CD1c-positive myeloid dendritic cell (primary cell): ENCODE results near the gene TTC16.
A peak's percentile ranks its signal among the peaks of the same experiment; 100 is the strongest.

Source experiments
- DNase-seq: peaks from one replicate; pipeline ENCODE4 v3.0.0-alpha.2; 2016; ENCODE audit errors: extremely low spot score

The TTC16 gene, protein sequence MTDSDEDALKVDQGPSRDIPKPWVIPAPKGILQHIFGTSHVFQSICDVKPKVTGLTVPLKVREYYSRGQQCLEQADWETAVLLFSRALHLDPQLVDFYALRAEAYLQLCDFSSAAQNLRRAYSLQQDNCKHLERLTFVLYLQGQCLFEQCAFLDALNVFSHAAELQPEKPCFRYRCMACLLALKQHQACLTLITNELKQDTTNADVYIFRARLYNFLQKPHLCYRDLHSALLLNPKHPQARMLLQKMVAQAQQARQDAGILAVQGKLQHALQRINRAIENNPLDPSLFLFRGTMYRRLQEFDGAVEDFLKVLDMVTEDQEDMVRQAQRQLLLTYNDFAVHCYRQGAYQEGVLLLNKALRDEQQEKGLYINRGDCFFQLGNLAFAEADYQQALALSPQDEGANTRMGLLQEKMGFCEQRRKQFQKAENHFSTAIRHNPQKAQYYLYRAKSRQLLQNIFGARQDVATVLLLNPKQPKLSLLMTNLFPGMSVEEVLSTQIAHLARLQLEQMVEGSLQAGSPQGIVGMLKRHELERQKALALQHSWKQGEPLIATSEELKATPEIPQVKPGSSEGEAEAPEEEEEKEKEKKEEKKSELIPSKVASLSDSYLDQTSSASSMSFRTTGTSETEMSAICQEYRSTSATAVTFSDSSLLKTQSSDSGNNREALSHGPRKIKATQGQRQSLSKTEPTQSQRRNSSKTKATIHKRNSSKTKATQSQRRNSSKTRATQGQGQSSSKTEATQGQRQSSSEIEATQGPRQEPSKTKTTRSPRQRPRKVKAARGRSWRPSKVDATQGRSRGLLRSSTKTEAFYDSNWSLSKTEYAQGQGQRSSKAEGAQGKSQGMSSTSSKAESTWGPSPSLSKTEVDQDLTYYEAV

DNA sequence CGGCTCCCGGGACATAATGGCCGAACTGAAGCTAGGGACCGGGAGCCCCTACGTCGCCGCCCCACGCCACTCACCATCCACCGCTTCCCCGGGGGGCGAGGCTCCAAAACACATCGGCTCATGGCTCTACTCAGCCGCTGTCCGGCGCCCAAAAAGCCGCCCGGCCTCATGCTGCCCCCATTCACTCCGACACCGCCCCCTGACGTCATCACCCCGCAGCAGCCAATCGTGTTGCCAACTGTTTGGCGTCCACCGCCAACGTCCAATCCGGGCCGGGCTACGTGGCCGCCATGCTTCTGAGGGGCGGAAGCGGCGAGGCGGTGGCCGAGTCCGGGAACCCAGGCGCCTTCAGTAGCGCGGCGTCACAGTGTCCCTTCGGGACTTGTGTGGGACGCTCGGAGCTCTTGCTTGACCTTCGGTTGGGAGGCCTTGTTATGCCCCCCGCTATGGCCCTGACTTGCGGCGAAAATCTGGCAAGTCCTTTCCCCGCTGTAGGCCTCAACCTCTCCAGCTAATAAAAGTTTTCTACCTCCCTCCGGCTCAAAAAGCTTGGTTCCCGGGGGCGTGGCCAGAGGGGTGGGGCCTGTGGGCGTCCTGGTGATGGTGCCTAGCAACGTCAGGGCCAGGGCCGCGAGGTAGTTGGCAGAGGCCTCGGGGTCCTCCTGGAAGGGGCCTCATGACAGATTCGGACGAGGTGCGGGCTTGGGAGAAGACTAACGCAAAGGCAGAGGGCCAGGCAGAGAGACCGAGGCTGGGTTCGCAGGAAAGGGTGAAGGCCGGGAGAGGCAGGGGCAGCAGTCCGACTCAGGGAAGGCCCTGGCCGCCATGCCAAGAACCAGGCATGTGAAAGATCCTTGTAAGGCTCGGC lies at the start of gene TTC16, which contains the start of gene PTRH1:
TSS of gene TTC16 (plus strand) at position 610 of the 868 bp plus-strand sequence. CDS start at position 677, 67 bp downstream.
TSS of gene PTRH1 (minus strand) at position 194 of the 868 bp plus-strand sequence. CDS start at position 170, 24 bp downstream.
- peak; percentile 98 for DNase-seq

DNA sequence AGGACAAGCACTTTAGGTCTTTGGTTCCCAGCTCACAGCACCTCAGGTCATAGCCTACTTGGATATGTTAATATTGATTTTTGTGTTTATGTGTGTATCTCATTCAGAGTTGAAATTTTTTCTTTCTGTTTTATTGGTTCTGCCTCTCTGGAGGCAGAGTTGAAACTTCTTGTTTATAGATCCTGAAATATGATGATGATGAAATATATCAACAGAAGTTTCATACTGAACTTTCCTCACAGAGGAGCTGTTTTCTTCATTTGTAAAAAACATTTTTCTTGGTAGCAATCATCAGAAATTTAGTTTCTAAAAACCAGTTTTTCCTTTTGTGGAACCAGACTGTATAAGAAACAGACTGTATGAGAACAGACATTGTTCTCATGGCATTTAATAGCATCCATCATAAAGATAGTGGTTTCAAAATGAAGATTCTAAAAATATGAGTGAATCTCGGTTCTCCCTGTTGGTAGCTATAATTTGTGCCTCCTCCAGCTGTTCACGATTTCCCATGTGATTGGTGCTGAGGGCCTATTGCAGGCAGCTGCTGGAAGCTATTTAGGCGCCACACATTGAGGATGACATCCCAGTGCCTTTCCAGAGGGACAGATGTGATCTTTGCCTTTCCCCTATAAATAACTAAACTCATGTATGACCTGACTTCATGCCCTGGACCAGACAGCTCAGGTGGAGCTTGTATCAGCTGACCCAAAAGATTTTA lies 48.6 kb upstream of the TTC16 start:
- DNase-seq: no peak

DNA sequence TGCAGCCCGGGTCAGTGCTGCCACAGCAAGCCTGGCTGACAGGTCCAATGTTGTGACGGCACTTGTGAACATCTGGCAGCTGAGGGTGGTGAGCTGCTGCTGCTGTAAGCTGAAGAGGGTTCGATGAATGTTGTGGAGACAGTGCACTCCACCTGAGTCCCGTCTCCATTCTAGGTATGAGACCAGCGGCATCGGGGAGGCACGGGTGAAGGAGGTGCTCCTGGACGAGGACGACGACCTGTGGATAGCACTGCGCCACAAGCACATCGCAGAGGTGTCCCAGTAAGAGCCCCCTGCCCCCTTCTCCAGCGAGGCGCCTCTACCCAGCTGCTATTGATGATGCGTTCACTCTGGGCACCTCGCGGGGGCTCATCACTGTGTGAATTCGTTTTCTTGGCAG lies 48.0 kb upstream of the TTC16 start:
- no peak for DNase-seq

DNA sequence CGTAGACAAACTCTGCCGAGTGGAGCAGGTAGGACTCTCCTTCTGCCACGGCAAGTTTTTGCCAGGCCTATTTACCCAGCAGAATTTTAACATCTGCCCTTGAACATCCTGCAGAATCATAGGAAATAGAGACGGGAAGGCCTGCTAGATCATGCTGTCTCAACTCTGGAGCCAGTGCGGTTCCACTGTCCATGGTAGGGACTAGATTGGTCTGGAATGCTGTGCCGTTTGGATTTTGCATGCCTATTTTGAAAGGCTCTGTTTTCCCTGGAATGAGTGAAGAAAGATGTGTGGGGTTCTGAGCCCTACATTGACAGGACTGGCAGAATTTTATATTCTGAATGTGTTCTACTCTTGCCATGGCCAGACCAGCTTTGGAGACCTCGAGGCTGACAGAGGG lies 42.6 kb upstream of the TTC16 start:
- DNase-seq: no peak

DNA sequence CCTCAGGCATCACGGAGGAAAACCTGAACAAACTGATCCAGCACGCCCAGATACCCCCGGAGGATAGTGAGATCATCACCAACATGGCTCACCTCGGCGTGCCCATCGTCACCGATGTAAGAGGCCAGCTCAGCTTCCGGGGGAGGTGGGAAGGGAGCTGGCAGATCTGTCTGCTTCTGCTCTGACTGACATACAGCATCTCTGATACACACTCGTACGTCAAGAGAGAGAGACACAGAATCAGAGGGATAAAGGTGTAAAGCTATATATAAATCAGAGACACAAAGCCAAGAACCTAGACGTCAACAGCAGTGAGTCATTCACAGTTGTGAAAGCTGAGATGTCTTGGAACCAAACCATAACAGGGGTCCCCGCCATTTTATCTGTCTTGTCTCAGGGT lies 39.2 kb upstream of the TTC16 start:
- DNase-seq: no peak

DNA sequence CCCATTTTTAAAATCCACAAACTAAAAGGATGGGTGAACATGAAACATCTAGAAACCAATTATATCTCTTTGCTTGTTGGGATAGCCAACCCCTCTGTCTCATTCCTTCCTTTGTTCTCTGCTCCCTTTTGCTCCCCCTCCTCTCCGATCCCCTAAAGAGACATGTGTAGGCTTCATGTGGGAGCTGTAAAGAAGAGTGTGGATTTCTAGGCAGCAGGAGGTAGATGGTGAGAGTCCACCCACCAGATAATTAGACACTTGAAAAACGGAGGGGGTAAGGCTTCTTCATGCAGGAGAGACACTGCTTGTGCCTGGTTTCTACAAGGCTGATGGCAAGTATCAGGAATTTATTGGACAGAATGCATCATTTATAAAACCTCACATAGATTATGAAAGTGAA lies 36.4 kb upstream of the TTC16 start:
- DNase-seq: no peak

DNA sequence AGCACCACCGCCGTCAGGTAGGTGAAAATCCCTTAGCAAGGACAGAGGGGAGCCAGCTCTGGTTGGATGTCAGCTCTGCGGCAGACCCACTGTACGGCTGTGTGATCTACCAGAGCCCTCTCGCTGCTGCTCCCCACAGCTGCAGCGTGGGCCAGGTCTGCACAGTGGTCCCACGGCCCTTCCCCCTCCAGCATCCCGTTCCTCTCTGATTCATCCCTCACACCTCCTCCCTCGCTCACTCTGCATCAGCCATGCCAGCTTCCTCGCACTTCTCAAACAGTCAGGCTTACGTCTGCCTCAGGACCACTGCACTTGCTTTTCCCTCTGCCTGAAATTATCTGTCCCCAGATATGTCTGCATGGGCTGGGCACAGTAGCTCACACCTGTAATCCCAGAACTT lies 35.7 kb upstream of the TTC16 start:
- DNase-seq: no peak

DNA sequence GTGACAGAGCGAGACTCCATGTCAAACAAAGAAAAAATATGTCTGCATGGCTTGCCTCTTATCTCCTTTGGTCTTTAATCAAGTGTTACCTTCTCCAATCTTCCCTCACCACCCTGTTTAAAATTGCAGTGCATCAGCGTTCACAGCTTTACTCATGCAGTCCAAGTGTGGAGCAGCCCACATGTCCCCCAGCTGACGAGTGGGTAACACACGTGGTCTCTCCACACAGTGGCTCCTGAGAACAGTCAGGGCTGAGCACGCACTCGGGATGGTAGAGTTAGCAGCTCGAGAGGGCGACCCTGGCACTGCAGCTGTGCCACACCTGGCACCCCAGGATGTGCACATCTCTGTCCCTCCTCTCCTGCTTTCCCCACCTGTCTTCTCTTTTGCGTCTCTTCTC lies 35.0 kb upstream of the TTC16 start:
- no peak for DNase-seq

DNA sequence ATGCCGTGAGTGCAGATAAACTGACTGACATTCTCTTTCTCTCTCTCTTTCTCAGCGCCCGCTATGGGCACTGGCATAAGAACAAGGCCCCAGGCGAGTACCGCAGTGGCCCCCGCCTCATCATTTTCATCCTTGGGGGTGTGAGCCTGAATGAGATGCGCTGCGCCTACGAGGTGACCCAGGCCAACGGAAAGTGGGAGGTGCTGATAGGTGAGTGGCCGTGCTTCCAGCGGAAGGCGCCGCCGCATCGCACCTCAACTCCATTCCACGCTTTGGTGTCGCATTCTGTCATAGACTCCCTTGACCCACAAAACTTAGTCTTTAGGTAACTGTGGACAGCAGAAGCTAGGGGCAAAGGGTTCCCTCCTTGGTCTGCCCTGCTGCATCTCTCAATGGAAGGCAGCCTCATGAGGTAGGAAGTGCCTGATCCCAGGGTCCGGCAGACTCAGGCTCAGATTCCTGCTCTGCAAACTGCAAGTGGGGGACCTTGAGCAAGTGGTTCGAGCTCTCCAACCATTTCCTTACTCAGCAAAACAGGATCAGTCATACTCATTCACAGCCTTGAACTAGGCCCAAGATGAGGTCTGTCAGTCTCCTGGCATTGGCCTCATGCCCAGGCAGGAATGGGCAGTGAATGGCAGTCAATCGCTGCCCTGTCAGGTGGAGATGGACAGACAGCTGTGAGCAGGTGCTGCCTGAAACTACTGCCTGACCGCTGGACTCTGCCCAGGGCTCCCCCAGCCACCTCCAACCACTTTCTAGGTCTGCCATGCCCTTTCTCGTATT lies 33.3 kb upstream of the TTC16 start:
- no peak for DNase-seq

DNA sequence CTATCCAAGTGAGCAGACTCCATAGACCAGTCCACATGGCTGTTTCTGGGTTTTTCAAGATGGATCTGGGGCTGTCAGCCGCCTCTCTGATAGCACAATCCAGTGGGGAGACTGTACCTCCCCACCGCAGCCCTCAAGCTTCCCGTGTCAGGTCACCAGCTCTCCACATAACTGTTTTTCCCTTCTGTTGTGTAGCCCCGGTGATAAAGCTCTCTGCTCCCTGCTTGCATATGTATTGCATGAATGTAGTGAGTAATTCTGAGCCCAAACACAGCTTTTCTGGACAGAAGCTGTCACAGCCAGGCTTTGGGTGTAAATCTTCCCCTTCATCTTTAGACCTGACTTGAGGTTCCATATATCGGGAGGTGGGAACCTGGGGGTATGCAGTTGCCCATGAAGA lies 32.2 kb upstream of the TTC16 start:
- no peak for DNase-seq

DNA sequence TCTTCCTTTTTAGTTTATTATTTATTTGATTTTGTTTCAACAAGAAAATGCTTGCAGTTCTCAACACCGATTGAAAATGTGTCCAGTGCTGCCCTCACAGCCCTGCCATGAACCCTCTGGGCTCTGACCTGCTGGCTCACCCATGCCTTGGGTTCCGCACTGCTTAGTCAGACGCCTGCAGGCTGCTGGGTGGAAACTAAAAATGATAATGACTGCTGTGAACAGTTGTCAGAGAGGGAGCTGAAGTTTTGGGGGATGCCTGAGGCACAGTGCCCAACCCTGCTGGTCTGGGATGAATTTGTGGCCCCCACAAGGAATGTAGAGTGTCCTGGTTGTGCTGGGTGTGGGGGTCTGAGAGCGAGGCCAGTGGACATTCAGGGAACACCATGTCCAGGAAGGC lies 31.3 kb upstream of the TTC16 start:
- no peak for DNase-seq

DNA sequence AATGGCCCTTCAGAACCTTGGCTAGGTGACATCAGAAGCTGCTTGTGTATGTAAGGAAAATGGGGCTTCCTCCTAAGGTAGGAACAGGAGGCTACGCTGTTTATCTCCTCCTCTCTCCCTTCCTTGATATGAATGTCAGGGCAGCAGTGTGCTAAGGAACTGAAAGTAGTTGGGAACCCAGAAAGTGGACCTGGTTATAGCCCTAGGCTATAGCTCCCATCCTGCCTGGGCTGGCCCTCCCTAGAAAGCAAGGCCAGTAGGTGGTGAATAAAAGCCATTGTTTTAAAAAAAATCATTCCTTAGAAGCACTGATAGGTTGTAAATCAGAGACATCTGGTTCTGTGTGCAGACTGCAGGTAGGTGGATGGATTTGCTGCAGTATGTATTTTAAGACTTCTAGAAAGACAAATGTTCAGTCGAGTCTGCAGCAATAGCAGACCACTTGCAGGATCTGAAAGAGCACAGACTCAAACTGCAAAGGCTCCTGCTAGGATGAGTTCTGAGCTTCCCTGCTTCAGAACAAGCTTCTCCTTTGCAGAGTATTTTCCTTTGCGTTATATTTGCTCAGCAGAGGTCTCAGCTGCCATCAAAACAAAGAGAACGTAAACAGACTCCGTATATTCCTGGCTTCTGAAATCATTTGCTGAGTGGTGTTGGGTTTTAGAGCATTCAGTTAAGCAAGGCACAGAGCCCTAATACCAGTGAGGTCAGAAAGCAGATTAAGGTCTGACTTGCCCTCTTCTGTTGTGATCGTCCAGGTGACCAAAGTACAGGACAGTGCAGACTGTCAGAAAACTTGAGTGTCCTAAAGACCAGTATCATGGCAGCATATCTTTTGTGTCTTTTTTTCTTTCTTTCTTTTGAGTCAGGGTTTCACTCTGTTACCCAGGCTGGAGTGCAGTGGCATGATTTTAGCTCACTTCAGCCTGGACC lies 29.2 kb upstream of the TTC16 start:
- DNase-seq: no peak

DNA sequence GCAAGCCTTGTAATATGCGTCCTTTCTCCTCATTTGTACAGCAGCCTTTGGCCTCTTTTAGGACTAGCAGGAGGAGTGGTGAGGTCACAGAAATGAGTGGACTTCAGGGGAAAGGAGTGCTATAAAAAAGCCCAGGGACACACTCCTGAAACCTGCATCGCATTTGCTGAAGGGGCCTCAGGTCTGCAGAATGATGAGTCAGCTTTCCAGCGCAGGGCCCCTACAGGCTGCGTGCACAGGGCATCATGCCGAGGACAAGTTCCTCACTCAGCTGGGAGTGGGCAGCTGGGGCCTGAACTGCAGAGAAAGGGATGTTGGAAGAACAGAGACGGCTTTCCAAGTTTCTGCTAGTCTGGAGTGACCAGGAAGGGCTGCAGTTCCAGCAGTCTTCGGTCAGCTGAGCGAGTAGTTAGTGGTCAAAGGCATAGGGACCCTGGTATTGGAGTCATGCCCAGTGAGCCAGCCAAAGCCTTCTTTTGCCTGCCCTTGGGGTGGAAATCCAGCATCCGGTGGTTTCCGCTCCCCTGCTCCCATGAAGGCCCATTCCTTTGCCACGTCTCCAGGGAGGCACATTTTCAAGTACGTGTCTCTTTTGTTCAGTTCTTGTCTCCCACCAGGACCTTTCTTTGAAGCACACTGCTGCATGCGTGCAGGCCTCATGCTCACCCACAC lies 26.4 kb upstream of the TTC16 start:
- no peak for DNase-seq

DNA sequence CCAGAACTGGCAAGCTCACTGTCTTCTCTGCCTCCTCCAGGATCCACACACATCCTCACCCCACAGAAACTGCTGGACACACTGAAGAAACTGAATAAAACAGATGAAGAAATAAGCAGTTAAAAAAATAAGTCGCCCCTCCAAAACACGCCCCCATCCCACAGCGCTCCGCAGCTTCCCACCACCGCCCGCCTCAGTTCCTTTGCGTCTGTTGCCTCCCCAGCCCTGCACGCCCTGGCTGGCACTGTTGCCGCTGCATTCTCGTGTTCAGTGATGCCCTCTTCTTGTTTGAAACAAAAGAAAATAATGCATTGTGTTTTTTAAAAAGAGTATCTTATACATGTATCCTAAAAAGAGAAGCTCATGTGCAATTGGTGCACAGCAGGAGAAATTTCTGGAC lies 25.1 kb upstream of the TTC16 start:
- no peak for DNase-seq

DNA sequence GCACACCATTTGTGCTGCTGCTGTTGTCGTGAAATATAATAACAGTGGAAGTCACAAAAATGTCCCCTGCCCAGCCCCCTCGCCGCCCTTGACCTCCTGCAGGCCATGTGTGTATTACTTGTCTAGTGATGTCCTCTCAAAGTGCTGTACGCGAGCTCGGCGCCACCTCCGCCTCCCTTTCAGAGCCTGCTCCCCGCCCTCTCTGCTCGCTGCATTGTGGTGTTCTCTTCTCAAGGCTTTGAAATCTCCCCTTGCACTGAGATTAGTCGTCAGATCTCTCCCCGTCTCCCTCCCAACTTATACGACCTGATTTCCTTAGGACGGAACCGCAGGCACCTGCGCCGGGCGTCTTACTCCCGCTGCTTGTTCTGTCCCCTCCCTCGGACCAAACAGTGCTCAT lies 23.8 kb upstream of the TTC16 start:
- no peak for DNase-seq

DNA sequence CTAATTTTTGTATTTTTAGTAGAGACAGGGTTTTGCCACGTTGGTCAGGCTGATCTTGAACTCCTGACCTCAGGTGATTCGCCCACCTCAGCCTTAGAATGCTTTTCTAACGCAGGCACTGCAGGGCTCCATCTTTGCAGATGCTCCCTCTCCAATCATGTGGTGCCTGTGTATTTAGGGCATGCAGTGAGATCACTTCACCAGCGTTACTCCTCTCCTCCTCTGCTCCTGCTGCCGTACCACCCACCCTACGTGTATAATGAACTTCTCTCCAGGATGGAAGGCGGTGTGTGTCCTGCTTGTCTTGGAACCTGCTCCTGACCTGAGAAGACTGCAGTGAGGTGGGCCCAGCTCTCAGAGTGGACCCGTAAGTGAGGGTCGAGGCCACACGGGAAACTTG lies 22.7 kb upstream of the TTC16 start:
- no peak for DNase-seq

DNA sequence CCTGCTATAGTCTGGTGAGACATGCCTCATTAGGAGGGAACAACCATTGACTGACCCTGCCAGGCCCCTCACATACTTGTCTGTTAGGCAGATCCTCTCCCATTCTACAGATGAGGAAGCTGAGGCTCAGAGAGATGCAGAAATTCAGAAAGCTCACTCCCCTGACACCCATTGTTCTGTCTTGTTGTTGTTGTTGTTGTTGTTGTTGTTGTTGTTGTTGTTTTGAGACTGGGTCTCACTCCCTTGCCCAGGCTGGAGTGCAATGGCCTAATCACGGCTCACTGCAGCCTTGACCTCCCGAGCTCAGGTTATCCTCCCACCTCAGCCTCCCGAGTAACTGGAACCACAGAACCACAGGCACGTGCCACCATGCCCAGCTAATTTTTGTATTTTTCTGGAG lies 22.2 kb upstream of the TTC16 start:
- DNase-seq: no peak

DNA sequence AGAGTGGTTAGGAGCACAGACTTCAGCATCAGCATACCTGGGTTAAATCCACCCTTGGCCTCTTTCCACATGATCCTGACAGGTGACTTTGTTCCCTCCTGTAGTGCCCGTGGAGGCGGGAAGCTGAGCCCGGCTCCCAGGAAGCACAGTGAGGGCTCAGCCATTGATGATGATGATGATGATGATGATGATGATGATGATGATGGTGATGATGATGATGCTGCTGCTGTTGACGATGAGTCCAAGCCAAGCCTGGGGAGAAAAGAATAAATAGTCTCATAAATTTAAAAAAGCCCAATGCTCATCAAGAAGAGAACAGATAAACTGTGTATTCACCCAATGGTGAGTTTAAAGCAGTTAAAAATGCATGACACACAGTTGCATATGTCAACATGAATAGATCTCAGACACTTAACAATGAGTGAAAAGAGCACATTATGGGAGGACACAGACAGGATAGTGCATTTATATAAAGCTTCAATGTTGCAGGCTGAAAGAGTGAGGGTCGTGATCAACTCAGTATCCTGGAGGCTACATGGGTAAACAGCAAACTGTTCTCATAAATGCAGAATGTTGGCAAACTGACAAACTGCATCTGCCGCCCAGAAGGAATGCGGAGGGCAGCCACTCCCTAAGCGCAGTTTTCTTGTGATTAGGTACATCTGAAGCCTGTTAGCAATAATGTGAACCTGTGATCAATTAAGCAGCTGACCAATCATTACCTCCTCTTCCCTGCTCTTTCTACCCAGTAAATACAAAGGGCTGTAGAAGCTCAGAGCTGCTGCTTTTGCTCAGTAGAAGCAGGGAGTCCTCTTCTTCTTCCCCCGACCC lies 20.8 kb upstream of the TTC16 start:
- DNase-seq: no peak
